ENCODE data around the gene LIMD2.

The LIMD2 gene

GRCh38 chr17:63688396-63689020 lies 11.4 kb downstream of the LIMD2 start:
- no peak overlapping the region for H3K4me3 ChIP-seq (ENCODE audit: low read depth, low read length)
- DNase-seq, result no peak
- no peaks in the 10 kb centered on the region for H3K27me3 ChIP-seq
- H3K36me3 ChIP-seq, result peaks cover 63% of the 10 kb centered on the region
- no peaks in the 10 kb centered on the region for H3K4me1 ChIP-seq
- H3K9me3 ChIP-seq, result no peaks in the 10 kb centered on the region
- no peak for TF ChIP-seq CTCF (IDR thresholded peaks at IDR 0.05; ENCODE audit: low read depth, low read length)

DNA sequence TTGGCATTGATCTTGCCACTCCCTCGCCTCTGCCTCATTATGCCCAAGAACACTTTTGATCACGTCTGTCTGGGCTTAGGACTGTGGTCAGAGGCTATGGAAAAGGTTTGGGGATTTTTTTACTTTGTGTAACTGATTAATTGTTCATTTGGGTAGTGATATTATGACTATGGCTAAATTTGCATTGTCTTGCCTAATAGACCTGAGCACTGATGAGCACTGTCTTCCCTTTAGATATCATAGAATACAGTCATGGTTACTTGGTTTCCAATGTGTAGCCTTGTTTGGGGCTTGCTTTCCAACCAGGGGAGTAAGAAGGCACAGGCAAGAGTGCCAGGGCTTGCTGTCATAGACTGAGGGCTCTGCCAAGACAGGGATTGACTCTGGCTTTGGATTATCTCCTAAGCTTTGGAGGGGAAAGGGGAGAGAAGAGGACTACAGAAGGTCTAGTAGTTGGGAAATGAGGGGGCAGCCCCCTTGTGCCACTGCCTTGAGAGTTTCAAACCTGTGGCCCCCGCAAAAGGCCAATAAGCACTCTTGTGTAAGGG lies 13.7 kb downstream of the LIMD2 start:
- no peaks in the 10 kb centered on the region for H3K9me3 ChIP-seq
- TF ChIP-seq CTCF (IDR thresholded peaks at IDR 0.05; ENCODE audit: low read depth, low read length), result no peak
- peaks cover 62% of the 10 kb centered on the region for H3K36me3 ChIP-seq

DNA sequence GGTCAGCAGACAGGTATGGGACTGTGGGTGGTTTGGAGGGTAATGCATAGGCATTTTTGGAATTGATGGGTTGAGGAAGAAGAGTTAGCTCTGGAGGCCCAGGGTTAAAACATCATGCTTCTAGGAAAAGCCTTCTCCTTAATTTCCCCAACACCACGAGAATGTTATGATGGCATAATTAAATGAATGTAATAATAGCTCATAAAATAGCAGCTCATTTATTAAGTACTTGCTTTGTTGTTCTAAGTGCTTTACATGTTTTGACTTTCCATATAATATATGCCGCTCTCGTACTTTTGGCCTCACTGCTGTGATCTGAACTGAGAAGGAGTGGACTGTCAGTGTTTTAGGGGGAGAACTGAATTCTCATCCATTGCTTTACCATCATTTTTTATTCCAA lies 14.3 kb downstream of the LIMD2 start:
- Histone ChIP-seq H3K4me3 (ENCODE audit: low read depth, low read length) (no peak overlapping the region), H3K36me3 (peaks cover 56% of the 10 kb centered on the region), H3K4me1 (no peaks in the 10 kb centered on the region), H3K9me3 (no peaks in the 10 kb centered on the region), H3K27me3 (no peaks in the 10 kb centered on the region)
- no peak for TF ChIP-seq CTCF (IDR thresholded peaks at IDR 0.05; ENCODE audit: low read depth, low read length)
- DNase-seq, result no peak

More for the DNA sequence above, 13.7 kb downstream of the LIMD2 start:
- no peak for DNase-seq
- H3K27me3 ChIP-seq, result no peaks in the 10 kb centered on the region
- no peaks in the 10 kb centered on the region for H3K4me1 ChIP-seq
- H3K4me3 ChIP-seq (ENCODE audit: low read depth, low read length), result no peak overlapping the region

DNA sequence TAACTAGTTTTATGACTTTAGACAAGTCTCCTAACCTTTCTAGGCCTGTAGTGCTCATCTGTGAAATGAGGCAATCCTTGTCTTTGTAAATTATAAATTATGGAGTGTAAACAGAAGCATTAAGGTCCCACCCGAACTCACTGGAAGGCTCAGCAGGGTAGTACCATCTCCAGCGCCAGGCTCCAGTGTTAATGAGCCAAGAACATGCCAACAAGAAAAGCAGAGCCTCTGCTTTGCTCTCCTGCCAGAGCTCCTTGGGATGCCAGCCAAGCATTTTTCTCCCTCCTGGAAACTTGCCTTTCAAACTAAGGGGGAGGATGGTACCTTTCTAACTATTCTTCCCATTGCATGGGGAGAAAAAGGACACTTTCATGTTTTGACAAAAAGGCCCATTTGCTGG lies 14.9 kb downstream of the LIMD2 start:
- no peaks in the 10 kb centered on the region for H3K9me3 ChIP-seq
- H3K36me3 ChIP-seq, result peaks cover 50% of the 10 kb centered on the region
- 0 out of 2 replicates have a peak, but pooled peaks cover under 1% of the 10 kb centered on the region for H3K4me1 ChIP-seq
- no peak for TF ChIP-seq CTCF (IDR thresholded peaks at IDR 0.05; ENCODE audit: low read depth, low read length)
- H3K4me3 ChIP-seq (ENCODE audit: low read depth, low read length), result no peak overlapping the region
- DNase-seq, result no peak
- no peaks in the 10 kb centered on the region for H3K27me3 ChIP-seq

GRCh38 chr17:63682981-63683380 lies 16.9 kb downstream of the LIMD2 start:
- no peak for TF ChIP-seq CTCF (IDR thresholded peaks at IDR 0.05; ENCODE audit: low read depth, low read length)
- H3K36me3 ChIP-seq, result peaks cover 34% of the 10 kb centered on the region
- H3K4me3 ChIP-seq (ENCODE audit: low read depth, low read length), result no peak overlapping the region
- no peak for DNase-seq
- no peaks in the 10 kb centered on the region for H3K9me3 ChIP-seq
- H3K27me3 ChIP-seq, result no peaks in the 10 kb centered on the region
- peaks cover 3% of the 10 kb centered on the region; the same call in 1 of the 2 replicates for H3K4me1 ChIP-seq

- peaks cover 36% of the 10 kb centered on the region for H3K36me3 ChIP-seq
- no peaks in the 10 kb centered on the region for H3K27me3 ChIP-seq
- no peaks in the 10 kb centered on the region for H3K9me3 ChIP-seq
- H3K4me1 ChIP-seq, result peaks cover 6% of the 10 kb centered on the region
- TF ChIP-seq CTCF (IDR thresholded peaks at IDR 0.05; ENCODE audit: low read depth, low read length), result no peak
- no peak for DNase-seq
- H3K4me3 ChIP-seq (ENCODE audit: low read depth, low read length), result no peak overlapping the region
Observed at GRCh38 chr17:63682441-63682840, 17.5 kb downstream of the LIMD2 start.
